ENCODE data around the gene CLDN1. TPM values are rescaled to one million over a fixed set of nuclear protein-coding genes. Genes with fewer than 3 reads are reported as not detected.

CLDN1 gene
- total and polyA plus RNA-seq, 2 of the 4 experiments (the other 2 are of a cell fraction): 4.7 to 7.3 TPM

DNA sequence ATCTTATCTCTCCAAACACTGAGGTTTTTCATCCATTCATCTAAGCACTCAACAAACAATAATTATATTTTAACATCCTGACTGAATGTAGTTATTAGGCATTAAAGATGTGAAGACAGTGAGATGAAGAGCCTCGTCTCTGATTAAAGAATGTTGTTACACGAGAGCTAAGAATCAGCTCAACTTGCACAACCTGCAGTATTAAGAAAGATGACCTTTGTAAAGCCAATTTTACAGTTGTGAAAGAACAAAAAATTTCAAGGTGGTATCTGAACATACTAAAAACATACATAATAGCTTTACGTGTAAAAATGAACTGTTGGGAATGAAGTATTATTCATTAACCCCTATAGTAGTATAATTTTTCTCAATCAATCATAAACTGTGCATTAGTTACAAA lies 12.8 kb downstream of the CLDN1 start:
- Histone ChIP-seq H2BK5ac (ENCODE audit: low read depth, low read length, poor library complexity, severe bottlenecking) (no peak overlapping the region), H2BK20ac (ENCODE audit: low read depth, low read length) (no peak overlapping the region), H3K9me1 (ENCODE audit: insufficient read depth, low read length) (peaks cover 4% of the 10 kb centered on the region; the same call in 1 of the 2 replicates), H4K5ac (ENCODE audit: low read depth, low read length) (no peak overlapping the region), H3K4me3 (ENCODE audit: insufficient read depth, low read depth, low read length) (no peak overlapping the region), H2AK5ac (ENCODE audit: low read depth, low read length) (no peak overlapping the region), H2AK9ac (replicated peaks; ENCODE audit: low read depth, low read length, poor library complexity) (no peak overlapping the region), H3K9ac (ENCODE audit: low read depth, low read length) (no peak overlapping the region), H3K27ac (ENCODE audit: insufficient read depth, low read length) (no peak overlapping the region), H2AFZ (replicated peaks; ENCODE audit: low read length, poor library complexity) (no peak overlapping the region), H3K14ac (replicated peaks; ENCODE audit: low read depth, low read length) (no peak overlapping the region), H4K8ac (ENCODE audit: low read depth in 2 of 2, low read length in 2 of 2) (no peak overlapping the region), H3K79me1 (ENCODE audit: low read depth in 1 of 2, low read length in 2 of 2) (peaks cover 0 to 9% of the 10 kb centered on the region in 2 experiments; a peak in 2 of 4 replicates), H3K18ac (ENCODE audit: low read depth, low read length) (no peak overlapping the region), H2BK120ac (ENCODE audit: low read depth, low read length) (no peak overlapping the region), H3K36me3 (ENCODE audit: control insufficient read depth, insufficient read depth, low read length) (no peaks in the 10 kb centered on the region; the same call in 1 of the 2 replicates), H3K56ac (ENCODE audit: extremely low read depth, insufficient read depth, low read length) (no peak overlapping the region), H3K4me2 (ENCODE audit: low read depth, low read length) (no peak overlapping the region), H4K20me1 (ENCODE audit: insufficient read depth, low read length) (no peaks in the 10 kb centered on the region; the same call in 1 of the 2 replicates), H3K4ac (ENCODE audit: low read depth, low read length) (no peak overlapping the region), H4K91ac (ENCODE audit: insufficient read depth, low read depth, low read length) (no peak overlapping the region), H3K23ac (ENCODE audit: low read depth, low read length) (no peak overlapping the region), H3K9me3 (ENCODE audit: control insufficient read depth, insufficient read depth, low read length) (no peaks in the 10 kb centered on the region), H3K27me3 (ENCODE audit: control insufficient read depth, insufficient read depth, low read length) (no peaks in the 10 kb centered on the region), H2BK15ac (ENCODE audit: low read depth, low read length) (no peak overlapping the region), H3K4me1 (ENCODE audit: control insufficient read depth, insufficient read depth, low read length) (no peaks in the 10 kb centered on the region)
- dilution Hi-C loops (cut with HindIII; ENCODE audit: low sequenced_read_pairs, unreplicated experiment) (no loop called here), in situ Hi-C loops (cut with MboI; ENCODE audit: low sequenced_read_pairs) (no loop called here), intact Hi-C loops (cut with micrococcal nuclease) (no loop called here)
- no TSS peak for BruUV-seq (replicated peaks)
- POLR2A ChIA-PET (ENCODE audit: unreplicated experiment): interaction anchor here (0.6 kb wide), 1 partner anchor 327 kb away, joined by 3 read pairs; no protein-coding TSS in a partner anchor
- DNase-seq (no peak), ATAC-seq (ENCODE audit: low read depth) (no peak)
- TF ChIP-seq CHD1 (IDR thresholded peaks at IDR 0.05; ENCODE audit: low read depth, low read length) (no peak), RFX5 (IDR thresholded peaks at IDR 0.05; ENCODE audit: low read depth, low read length) (no peak), RAD21 (IDR thresholded peaks at IDR 0.05; ENCODE audit: low read length) (no peak), POLR2A (IDR thresholded peaks at IDR 0.05; ENCODE audit: low read depth, low read length) (no peak), RCOR1 (IDR thresholded peaks at IDR 0.05; ENCODE audit: insufficient replicate concordance, low read length) (no peak), CEBPB (IDR thresholded peaks at IDR 0.05; ENCODE audit: low read depth, low read length) (no peak), MAFK (IDR thresholded peaks at IDR 0.05; ENCODE audit: low read depth, low read length) (no peak), MAZ (IDR thresholded peaks at IDR 0.05; ENCODE audit: borderline replicate concordance, low read depth, low read length) (no peak), FOS (IDR thresholded peaks at IDR 0.05; ENCODE audit: low read depth, low read length) (no peak), SMC3 (IDR thresholded peaks at IDR 0.05; ENCODE audit: low read depth, low read length) (no peak), NFE2L2 (IDR thresholded peaks at IDR 0.05; ENCODE audit: low read depth, low read length) (no peak), BHLHE40 (IDR thresholded peaks at IDR 0.05; ENCODE audit: low read depth, low read length) (no peak), MXI1 (IDR thresholded peaks at IDR 0.05; ENCODE audit: borderline replicate concordance, low read depth, low read length) (no peak)
- TF ChIP-seq, protein P1, sequence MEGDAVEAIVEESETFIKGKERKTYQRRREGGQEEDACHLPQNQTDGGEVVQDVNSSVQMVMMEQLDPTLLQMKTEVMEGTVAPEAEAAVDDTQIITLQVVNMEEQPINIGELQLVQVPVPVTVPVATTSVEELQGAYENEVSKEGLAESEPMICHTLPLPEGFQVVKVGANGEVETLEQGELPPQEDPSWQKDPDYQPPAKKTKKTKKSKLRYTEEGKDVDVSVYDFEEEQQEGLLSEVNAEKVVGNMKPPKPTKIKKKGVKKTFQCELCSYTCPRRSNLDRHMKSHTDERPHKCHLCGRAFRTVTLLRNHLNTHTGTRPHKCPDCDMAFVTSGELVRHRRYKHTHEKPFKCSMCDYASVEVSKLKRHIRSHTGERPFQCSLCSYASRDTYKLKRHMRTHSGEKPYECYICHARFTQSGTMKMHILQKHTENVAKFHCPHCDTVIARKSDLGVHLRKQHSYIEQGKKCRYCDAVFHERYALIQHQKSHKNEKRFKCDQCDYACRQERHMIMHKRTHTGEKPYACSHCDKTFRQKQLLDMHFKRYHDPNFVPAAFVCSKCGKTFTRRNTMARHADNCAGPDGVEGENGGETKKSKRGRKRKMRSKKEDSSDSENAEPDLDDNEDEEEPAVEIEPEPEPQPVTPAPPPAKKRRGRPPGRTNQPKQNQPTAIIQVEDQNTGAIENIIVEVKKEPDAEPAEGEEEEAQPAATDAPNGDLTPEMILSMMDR (conservative IDR thresholded peaks at IDR 0.05; ENCODE audit: low read depth, low read length): no peak
- TF ChIP-seq, protein P2, sequence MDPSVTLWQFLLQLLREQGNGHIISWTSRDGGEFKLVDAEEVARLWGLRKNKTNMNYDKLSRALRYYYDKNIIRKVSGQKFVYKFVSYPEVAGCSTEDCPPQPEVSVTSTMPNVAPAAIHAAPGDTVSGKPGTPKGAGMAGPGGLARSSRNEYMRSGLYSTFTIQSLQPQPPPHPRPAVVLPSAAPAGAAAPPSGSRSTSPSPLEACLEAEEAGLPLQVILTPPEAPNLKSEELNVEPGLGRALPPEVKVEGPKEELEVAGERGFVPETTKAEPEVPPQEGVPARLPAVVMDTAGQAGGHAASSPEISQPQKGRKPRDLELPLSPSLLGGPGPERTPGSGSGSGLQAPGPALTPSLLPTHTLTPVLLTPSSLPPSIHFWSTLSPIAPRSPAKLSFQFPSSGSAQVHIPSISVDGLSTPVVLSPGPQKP (IDR thresholded peaks at IDR 0.05; ENCODE audit: borderline replicate concordance, low read depth, low read length): no peak
- TF ChIP-seq, protein P3, sequence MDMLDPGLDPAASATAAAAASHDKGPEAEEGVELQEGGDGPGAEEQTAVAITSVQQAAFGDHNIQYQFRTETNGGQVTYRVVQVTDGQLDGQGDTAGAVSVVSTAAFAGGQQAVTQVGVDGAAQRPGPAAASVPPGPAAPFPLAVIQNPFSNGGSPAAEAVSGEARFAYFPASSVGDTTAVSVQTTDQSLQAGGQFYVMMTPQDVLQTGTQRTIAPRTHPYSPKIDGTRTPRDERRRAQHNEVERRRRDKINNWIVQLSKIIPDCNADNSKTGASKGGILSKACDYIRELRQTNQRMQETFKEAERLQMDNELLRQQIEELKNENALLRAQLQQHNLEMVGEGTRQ (IDR thresholded peaks at IDR 0.05; ENCODE audit: low read depth, low read length): no peak
- no CpG with 5 or more reads among the region's 3 CpGs for WGBS, 2 experiments (ENCODE audit: extremely low coverage in 2 of 2, insufficient read length in 1 of 2)
- CTCF ChIA-PET: no interaction called here

Data from IMR-90 (cell line).